CD4-positive, alpha-beta T cell treated with Interleukin-10 for 1 hour (primary cell): Measurements from ENCODE around the gene VAC14.

Source experiments
- DNase-seq: peaks from one replicate; pipeline ENCODE4 v3.0.0-alpha.2; 2020

Gene VAC14

DNA sequence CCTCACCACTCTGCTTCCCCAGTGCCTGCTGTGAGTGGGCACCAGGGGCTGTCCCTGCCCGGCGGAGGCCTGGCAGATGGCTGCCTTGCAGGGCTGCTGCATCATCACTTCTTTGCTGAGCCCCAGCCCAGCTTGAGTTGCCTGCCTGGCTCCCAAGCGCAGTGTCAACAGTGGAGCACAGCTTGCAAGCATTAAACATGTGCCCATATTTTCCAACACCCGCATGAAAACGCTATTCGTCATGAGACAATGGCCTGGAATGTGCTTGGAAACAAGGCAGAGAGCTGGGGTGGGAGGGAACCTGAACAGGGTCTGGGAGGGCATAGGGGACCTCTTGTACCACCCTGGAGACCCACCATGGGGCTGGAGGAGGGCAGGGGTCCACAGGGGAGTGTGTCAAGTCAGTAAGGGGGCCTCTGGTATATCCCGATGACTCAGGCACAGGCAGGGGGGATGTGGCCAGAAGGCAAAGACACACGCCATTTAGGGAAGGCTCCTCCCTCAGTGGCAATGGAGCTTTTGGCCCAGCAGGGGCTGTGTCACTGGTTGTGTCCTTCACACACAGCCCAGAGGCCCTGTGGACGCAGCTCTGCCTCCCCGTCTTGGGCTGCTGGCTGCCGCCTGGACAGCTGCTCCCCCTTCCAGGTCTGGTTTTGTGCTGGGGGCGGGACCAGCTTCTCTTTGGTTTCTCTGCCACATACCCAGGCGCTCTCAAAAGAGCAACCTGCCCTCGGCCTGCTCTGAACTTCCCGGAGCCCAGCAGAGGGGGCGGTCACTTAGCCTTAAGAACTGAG lies 97.7 kb downstream of the VAC14 start:
- DNase-seq, result no peak

DNA sequence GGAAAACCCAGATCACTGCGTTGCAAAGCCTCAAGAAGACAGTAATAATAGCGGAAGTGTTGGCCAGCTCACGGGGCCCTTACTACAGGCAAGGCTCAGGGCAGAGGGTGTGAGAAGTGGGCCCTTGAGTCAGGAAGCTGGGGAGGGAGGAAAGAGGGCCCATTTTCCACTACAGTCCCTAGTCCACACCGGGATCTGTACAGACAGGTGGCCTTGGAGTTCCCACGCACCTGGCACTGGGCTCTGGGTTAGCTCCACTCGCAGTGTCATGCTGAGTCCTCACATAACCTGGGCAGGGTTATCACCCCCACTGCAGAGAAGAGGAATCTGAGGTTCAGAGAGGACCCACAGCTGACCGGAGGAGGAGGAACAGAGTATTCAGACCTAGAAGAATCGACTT lies 98.3 kb downstream of the VAC14 start:
- no peak for DNase-seq

DNA sequence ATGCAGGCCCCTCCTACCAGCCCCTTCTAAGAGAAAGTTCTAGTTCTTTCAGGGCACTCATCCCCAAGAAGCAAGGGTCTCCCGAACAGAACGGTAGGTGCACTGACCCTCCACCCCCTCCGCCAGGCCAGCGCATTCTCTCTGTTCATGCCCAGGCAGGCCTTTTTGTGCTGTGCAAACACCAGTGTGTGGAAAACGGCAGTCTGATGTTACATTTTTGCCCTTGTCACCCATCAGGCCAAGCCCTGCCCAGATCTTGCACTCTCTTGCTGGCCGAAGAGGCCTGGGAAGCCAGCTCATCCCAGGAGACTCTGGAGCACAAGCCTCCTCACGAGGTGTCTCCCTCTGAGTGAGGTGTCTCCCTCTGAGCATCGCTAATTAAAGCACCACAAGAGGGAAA lies 99.0 kb downstream of the VAC14 start:
- no peak for DNase-seq

DNA sequence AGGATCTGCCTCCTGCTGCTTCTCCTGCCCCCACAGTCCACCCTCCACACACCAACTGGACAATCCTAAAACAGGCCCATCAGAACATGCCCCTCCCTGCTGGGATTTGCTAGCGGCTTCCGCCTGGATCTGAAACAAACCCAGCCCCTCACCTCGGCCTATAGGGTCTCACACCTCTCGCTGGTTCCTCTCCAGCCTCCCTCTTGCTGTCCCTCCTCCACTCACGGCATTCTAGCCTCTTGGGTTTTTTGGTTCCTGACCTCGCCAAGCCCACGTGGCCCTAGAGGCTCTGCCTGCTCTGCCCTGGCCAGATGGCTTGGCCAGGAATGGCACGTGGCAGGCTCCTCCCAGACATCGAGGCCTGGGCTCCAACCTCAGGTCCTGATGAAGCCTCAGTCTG lies 99.4 kb downstream of the VAC14 start:
- no peak for DNase-seq

DNA sequence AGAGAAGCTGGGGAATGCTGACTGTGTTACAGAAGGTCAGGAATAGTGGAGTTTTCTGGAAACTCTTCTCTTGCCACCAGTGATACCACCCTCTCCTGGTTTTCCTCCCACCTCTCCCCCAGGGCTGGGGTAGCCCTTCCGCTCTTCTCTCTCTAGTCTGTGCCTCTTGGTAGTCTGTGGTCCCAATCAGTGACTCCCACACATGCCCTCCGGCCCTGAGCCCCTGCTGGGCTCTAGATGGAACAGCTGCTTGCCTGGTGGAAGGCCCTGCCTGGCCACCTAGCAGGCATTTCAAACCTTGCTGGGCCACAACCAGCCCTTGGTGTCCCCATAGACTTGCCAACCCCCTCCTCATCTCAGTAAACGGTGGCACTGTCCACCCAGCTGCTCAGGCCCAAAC lies 99.9 kb downstream of the VAC14 start:
- no peak for DNase-seq

DNA sequence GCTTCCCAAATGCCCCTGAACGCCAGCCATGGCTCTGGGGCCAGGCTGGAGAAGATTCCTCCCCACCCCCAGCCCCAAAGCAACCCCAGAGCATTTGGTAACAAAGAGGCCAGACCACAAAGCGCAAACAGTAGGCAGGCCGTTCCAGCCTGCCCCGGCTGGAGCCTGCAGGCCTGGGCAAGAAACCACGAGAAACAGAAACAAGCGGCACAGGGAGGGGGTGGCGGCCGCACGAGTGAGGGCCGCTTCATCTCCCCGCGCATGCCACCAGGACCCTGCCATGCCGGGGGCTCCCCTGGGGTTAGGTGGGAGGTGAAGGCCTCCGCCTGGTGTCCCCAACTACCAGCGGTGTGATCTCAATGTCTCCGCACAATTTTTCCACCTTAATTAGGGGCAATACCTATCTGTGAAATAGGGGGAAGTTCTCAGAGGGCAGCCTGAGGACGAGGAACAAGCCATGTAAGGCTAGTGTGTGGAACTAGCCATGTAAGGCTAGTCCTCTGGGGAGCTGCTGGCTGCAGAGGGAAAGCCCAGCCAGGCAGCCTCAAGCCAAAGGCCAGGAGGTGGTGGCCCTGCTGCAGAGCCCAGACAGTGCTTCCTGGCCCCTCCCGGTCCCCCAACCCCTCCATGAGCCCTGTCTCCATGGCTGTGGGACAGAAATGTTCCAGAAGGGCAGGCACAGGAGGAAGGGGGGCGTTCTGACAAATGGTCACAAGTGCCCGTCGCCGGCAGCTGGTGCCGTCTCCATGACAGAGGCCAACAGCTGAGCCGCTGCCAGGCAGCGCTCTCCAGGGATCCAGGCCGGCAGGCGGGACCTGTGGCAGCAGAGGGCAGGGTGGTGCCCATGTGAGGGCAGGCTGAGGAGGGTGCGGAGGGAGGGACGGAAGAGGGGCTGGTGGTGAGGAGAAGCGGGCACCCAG lies 100.6 kb downstream of the VAC14 start:
- no peak for DNase-seq

DNA sequence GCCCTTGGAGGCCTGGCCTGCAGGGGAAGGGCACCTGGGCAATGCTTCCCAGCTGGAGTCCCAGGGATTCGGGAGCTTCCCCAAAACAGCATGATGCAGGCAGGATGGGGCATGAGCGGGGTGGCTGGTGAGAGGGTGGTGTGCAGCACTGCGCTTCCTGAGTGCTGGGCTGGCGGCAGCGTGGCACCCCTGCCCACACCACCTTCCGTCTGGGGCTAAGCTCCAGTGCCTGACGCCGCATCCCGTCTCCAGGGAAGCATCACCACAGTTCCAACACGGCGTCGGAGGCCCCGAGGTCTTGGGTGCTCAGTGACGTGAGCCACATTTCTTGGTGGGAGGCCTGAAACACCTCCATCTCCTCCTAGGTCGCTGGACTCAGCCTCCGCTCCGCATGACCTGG lies 101.3 kb downstream of the VAC14 start:
- no peak for DNase-seq

DNA sequence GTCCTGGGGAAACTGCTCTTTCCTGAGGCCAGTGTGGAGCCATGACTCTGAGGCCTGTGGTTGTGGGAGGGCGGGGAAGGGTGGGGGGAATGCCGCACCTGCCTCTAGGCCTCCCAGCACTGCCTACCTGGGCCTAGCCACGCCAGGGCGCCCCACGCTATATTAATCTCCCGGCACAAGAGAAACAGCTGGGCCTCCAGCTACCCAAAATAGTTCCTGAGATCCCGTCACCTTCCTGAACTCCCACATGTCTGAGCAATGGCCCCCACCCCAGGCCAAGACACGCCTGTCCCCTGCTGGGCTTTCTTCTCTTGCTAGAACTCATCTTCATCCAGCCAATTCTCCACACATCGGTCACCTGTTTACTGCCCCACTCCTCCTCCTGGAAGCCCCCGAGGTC lies 102.1 kb downstream of the VAC14 start:
- no peak for DNase-seq

DNA sequence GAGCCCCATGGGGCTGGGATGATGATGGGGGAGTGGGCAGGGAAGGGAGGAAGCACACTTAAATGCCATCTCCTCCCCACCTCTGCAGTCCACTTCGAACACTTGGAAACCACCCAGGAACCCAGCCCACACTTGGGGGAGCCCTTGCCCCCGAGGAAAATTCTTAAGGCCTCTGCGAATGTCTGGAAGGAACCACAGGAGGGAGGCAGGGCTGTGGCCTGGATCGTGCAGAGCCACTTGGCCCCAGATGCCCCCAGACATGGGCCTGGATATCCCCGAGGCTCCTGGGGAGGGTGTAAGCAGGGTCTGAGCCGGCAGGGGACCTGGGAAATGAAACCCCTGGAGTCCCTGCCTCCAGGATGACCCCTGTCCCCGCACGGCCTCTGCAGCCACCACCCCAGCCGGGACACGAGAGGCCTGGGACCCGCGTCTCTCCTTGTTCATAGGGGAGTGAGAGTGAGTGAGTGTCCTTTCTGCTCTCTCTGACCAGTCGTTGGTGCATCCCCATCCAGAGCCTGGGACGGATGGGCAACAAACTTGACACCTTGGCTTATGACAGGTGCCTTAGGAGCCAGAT lies 103.3 kb downstream of the VAC14 start:
- no peak for DNase-seq

DNA sequence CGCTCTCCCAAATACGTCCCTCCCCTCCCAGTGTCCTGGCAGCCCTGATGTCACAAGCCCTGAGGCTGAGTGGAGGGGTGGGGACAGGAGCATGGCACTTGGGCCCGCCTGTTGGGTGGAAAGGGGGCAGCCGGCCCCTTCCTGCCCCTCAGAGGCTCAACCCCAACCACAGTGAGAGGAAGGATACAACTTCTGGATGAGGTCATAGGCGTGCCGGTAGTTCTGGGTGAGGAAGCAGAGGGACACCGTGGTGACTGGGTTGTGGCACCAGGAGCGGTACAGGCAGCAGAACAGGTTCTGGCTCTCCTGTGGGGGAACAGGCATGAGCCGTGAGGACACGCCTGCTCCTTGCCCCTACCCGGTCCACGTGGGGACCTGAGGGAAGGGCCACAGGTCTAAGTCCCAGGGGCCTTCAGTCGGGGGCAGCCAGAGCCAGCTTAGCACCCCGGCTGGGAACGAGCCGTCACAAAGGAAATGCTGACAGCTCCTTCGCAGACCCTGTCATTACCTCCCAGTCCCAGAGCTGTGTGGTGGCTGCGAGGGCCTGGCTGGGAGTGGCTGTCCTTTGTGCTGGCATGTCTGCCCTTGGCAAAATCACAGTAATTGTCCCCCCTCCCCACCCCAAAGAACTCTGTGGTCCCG lies 103.9 kb downstream of the VAC14 start:
- peak; percentile 6 for DNase-seq

DNA sequence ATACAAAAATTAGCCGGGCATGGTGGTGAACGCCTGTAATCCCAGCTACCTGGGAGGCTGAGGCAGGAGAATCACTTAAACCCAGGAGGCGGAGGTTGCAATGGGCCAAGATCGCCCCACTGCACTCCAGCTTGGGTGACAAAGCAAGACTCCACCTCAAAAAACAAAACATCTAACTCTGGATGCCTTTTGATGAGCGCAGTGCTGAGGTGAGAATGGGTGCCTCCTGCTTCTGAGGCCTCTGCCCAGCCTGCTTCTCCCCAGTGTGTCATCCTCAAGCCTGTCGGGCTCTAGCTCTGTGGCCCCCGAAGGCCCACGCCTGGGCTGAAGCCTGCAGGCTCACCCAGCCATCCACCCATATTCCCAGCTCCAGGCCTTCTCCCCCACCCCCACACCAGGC lies 104.6 kb downstream of the VAC14 start:
- DNase-seq, result no peak

DNA sequence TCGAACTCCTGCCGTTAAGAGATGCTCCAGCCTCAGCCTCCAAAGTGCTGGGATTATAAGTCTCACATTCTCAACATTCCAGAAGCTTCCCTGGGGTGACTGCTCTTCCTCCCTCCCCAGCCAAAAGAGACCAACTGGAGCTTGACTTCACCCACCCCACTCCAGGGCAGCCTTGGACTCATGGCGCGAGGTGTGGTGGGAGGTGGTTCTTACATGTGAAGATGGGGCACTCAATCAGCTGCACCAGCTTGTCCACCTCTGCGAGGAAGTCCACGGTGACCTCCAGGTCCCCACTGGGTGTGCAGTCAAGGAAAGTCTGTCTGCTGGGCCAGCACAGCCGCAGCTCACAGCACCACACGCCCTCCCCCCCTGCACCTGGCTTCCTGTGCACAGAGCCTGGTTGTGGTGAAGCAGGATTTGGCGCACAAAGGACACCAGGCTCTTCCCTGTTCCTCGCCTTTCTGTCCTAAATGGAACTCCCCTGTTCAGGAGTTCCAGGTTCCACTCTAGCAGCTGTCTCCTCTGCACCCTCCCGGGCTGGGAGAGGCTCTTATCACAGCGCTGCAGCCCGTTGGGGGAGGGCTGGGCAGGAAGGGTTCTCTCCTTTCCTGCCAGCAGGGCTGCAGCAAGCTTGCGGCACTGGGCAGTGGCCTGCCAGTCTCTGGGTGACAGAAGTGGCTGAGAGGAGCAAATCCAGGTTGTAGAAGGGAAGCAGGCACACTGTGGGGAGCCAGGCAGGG lies 105.5 kb downstream of the VAC14 start:
- DNase-seq, result peak; percentile 5

DNA sequence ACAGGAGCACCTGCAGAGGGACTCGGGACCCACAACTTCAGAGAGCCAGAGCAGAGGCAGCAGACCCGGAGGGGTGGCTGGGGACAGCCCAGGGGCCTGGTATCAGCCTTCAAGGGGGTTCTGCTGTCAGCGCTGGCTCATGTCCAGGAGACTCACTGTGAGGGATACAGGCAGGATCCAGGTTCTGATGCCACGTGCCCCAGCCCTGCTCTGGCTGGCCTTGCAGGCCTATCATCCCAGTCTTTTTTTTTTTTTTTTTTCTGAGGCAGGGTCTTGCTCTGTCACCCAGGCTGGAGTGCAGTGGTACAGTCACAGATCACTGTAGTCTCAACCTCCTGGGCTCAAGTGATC lies 106.1 kb downstream of the VAC14 start:
- no peak for DNase-seq

DNA sequence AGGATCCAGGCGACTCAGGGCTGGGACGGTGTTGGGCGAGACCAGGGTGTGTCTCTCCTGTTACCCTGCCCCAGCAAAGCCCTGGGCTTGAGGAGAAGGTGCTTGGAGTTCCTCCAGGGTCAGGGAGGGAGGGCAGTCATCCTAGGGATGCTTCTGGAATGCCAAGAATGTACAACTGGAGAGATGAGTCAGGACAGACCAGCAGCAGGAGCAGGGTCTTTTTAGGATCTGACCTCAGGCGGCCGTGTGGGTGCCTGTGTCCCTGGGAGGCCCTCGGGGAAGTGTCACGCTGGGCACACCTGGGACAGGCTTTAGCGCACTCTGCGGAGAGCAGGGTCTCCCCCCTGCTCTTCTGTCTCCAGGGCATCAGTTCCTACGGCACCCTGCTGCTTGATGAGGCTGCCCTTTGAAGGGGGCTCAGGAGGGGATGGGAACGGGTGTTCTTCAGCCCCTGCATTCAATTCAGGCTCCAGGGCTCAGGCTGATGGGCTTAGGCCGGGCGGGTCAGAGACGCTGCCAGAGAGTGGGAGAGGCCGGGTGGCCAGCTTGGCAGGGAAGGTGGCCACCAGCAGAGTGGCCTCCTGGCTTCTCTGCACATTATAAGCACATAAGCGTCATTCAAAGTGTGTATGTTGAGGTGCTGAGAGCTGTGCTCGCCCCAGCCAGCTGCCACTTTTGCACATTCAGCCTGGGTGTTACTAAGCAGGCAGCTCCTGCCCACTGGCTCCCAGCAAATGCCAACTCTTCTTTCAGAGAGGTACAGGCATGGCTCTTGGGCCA lies 106.7 kb downstream of the VAC14 start:
- no peak for DNase-seq

DNA sequence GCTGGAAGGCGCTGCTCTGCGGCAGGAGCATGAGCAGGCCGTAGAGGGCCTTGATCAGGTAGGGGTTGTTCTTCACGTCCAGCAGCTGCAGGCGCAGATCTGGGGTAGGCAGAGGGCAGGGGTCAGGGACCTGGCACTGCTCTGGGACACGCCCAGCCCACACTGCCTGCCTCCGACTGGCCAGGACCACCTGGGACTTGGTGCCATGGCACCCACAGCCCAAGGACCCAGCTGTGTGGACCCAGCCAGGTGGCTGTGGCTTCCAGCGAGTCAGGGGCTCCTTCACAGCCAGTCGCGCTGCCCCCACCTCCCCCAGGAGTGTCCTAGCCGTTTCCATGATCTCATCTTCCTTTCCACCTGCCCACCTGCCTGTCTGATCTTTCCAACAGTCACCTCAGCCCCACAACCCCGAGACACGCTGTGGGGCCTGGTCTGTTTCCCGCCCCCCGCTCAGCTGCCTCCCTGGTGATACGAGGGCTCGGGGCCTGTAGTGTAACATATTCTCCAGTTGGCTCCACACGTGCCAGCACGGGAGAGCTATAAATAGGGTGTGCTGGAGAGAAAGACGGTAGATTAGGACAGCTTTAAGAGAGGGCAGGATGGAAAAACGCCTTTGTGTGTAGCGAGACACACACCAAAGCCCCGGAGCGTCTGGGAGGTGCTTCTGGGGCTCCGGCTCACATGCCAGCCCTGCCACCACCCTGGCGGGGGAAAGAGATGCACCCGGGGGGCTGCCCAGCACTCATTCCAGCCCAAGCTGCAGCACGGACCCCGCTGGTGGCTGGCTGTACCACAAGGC lies 107.9 kb downstream of the VAC14 start:
- no peak for DNase-seq

DNA sequence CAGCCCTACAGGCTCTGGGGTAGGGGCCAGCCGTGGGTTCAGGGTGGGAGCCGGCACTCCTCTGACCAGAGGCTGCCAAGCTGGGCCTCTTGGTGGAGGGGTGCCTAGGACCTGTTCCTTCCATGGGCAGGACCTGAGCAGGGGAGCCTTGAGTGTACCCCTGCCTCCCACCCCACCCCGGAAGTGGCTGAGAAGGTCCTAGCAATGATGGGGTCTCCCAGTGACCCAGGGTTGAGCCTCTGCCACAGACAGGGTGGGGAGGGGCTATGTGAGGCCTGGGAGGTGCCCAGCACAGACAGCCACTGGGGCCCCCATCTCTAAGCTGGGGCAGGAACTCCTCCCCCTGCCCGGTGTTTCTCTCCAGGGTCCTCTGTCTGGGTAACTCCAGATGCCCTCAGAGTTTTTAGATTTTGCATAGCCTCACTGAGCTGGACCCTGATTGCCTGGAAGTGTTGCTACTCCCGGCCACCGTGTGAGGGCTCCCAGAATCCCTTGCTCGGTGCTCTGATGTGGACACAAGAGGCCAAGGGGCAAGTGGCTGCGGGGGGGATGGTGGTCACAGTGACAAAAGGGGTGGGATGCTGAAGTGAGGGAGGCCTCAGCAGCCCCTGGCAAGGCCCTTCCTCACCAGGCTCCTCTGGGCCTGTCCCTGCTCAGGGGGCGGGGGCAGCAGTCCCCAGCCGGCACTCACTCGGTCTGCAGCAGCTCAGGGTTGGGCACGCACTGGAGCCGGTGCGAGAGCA lies 108.7 kb downstream of the VAC14 start:
- no peak for DNase-seq

DNA sequence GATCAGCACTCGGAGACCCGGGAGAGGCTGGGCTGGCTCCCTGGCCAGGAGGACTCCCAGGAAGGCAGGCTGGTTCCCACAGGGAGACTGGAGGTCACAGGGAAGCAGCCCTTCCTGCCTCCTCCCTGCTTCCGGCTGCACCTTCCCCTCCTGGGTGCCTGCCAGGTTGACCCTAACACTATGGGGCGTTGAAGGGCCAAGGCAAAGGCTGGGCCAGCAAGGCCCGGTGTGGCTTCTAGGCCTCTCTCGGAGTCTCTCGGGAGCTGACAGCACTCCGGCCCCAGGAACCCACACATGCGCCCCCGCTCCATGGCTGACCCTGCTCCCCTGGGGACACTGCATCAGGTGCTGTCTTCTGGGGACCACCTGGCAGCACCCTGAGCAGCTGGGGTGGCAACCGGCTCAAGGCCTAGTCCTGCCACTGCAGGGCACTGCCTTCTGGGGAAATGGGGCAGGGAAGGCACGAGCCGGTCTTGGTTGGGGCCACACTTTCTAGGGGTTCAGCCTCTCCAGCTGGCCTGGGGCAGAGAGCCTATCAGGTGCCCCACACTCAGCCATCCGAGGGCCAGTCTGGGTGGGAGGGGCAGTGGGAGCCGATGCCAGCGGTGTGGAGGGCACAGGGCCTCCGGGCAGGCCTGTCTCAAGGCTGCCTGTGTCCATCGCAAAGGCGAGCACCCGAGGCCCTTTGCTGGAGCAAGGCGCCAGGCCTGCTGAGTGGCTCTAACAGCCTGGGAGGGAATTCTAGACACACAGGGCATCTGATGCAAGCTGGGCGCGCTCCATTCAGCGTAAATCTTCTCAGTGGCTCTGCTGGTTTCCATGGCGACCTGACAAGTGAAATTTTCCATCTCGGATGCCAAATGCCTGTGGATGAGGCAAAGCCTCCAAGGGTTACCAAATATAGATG lies 109.5 kb downstream of the VAC14 start:
- DNase-seq, result no peak

DNA sequence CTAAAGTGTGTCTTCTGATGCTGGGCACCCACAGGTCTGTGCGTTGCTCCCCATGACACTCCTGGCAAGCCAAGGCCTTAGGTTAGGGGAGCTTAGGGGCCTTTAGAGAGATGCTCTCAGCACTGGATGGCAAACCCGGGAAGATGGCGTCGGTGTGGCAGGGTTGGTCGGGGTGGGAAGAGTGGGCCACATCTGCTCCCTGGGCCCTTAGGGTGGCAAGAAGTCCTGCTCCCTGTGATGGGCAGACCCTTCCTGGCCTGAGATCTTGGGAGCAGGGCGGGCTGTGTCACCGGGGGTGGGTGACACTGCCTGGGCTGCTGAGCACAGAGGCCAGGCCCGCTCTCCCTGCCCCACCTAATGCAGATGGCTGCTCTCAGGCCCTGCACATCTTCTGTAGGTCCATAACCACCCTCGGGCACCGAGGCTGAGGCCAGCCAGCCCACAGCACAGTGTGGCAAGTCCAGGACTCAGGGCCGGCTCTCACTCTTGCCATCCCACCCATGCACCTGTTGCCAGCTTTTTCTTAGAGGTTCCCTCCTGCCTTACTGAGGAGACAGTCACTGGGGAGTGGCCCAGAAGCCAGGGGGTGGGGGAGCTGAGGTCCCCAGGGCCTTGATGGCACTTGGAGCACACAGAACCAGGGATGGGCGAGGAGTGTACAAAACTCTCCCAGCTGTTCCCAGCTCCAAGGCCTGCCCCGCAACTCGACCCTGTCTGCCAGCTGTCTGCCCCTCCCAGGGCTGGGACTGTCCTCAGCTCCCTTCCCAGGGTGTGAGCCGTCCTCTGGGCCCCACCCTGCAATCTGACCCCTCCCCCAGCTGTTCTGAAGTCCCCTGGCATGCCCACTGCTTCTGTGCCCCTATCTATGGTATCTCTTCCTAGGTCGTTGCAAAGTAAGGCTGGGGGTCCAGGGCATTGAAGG lies 110.7 kb downstream of the VAC14 start:
- DNase-seq, result no peak
